GM18498 (cell line): Measurements from ENCODE around the gene DYRK3.
"Not testable (repeated sequence)": the region's sequence is repeated elsewhere in the genome, so short reads cannot be mapped to it uniquely, and the experiment has no call there.

Experiments used
- ATAC-seq: cut with Tn5 transposase; IDR thresholded peaks from one replicate; pipeline ENCODE4 v1.9.1; 2021; ENCODE audit warnings: mild to moderate bottlenecking, moderate library complexity; ENCODE audit not compliant: unreplicated experiment

Gene DYRK3

DNA sequence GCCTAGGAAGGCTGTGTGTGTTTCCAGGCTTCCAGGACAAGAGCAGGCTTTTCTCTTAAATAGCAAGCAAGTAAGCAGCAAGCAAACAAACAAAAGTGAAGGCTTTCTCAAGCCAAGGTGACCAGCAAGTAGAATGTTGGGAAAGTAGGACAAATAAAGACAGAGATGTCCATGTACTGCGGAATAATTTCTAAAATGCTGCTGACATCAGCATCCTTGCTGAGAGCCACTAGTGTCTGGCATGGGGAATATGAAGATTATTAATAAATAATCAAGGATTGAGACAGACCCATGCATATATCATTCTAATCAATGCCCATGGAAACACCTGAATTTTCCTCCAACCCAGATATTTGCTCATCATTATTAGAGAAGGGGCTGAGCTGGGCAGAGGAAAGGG is 6.4 kb upstream of the DYRK3 start:
- no peak for ATAC-seq

- ATAC-seq = no peak
These were observed 4.2 kb upstream of the DYRK3 start for GRCh38 chr1:206631085-206631509.

GRCh38 chr1:206633708-206634121 is 1.6 kb upstream of the DYRK3 start:
- no peak for ATAC-seq

DNA sequence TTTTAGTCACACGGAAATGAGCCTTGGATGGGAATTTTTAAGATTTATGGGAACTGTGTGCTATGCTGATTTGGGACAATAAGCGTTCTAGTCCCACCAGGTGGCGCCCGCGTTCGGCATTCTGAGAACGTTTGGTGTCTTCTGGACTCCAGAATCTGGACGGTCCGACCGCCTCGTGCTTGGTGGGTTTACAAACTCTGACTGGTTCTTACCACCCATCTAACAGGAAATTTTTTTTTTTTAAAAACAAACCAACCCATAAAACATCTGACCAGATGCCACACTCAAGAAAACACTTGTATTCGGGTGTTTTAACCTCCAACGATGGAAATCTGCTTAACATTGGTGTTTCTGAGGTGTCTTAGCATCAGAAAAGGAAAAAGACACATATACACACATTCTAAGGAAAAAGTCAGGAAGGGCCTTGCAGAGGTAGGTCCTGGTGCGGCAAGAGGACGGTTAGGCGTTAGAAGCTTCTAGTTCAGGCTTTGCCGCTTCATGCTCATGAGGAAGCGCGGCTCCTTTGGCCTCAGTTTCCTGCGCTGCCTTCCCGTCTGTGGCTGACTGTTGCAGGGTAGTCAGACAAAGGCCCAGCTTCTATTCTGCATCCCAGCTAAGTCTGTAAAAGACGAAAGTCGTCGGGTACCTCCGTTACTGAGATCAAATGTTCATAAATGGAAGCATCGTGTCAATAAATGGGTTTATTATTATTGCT is 814 bp upstream of the DYRK3 start:
- no peak for ATAC-seq

DNA sequence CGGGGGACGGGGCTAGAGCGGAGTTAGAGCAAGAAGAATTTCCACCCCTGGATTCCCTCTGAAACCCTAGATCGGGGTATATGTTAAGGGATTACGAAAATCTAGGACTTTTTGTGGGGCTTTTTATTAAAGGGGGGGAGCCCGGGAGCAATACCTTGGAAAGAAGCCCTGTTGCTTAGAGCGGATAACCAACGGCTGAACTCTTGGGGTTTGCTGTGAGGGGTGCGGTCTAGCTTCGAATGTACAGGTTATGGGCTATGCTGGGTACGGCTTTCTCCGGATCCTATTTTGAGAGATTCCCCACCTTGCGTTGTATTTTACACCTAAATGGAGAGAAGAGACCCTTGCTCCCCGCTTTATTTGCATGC is 626 bp downstream of the DYRK3 start:
- ATAC-seq = no peak

GRCh38 chr1:206636671-206637070 is 1.3 kb downstream of the DYRK3 start:
- ATAC-seq = no peak

- no peak for ATAC-seq
These were observed 2.3 kb downstream of the DYRK3 start for GRCh38 chr1:206637605-206638004.

GRCh38 chr1:206642074-206642473 is 6.7 kb downstream of the DYRK3 start:
- not testable (repeated sequence) for ATAC-seq

DNA sequence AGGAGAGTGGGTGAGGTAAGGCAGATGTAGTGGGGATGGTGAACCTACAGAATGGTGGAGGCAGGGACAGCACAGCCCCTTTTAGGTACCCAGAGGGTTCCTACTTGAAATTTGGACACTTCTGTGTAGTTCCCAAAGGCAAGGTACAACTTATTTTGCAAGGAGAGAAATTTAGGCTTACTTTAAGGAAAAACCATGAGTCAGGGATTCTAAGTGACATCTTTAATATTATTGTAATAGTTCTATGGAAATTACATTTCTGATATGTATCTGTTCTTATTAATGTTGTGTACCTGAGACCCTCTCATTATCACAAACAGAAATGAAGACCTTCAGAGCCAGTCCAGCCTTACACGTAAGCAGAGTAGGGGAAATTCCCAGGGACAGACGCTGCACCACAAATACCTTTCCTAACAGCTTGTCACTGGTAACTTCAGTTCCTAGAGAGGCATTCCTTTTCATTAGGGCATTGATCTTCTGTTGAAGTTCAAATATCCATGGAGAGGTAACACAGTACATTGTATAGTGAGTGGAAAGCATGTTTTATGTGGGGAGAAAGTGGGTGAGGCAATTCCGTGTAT is 7.9 kb downstream of the DYRK3 start:
- no peak for ATAC-seq

- no peak for ATAC-seq
These were observed 11.2 kb downstream of the DYRK3 start for GRCh38 chr1:206646504-206646903.

DNA sequence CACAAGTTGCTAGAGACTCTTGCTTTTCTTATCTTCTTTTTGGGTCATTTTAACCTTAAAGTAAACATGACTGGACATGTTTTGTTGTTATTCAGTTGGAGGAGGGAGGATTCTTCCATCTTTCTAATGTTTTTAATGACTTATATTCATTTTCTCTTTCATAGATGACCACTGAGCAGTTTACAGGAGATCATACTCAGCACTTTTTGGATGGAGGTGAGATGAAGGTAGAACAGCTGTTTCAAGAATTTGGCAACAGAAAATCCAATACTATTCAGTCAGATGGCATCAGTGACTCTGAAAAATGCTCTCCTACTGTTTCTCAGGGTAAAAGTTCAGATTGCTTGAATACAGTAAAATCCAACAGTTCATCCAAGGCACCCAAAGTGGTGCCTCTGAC is 11.9 kb downstream of the DYRK3 start:
- no peak for ATAC-seq

- no peak for ATAC-seq
These were observed 14.1 kb downstream of the DYRK3 start for GRCh38 chr1:206649261-206649921.

GRCh38 chr1:206651014-206651413 is 15.7 kb downstream of the DYRK3 start:
- no peak for ATAC-seq

GRCh38 chr1:206651958-206652890 is 16.9 kb downstream of the DYRK3 start:
- ATAC-seq = no peak

DNA sequence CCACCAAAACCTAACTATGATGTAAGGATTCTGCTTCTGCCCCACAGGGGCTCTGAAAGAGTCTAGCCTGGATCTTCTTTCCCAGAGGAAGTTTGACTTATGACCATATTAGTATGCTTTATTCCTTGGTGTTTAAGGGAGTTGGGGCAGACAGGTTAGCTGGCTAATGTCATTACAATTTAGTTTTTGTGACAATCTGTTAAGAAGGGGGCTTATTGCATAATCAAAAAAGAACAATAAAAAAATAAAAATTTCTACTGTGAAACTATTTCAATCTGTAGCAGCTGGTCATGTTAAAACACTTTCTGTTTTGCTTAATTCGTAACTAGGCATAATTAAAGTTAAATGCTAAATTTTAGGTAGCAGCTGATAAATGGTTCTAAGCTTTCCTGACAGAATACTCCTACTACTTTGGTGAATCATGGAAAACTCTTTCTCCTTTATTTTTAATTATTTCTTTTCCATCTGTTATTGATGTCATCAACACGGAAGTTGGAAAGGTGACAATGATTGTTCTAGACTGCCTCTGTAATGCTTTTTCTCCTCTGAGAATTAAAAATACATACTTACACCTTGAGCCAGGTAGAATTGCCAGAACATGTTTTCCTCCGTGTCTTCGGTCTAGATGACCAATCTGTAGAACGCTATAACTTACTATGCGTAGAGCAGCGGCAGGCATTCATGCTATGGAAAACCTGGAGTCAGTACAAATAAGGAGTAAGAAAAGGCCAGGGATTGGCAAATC is 18.6 kb downstream of the DYRK3 start:
- ATAC-seq = no peak

DNA sequence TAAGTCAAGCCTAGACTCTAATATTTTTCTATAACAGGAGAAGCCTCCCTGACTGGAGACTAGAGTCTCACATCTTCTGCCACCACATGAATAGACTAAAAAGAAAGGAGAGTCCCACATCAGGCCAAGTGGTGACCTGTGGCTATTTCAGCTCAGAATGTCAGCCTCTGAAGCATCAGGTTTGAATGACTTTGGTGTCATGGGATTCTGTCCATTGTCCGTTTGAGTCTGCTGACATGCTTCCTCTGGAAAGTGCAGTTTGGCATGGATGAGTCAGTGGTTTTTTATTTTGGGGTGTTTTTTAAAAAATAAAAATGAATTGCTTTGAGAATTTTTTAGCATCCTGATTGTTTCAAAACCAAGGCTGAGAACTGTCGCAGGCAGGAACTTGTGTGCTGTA is 19.5 kb downstream of the DYRK3 start:
- ATAC-seq = no peak

GRCh38 chr1:206655471-206655882 is 20.1 kb downstream of the DYRK3 start:
- ATAC-seq = no peak

- ATAC-seq = no peak
These were observed 21.6 kb downstream of the DYRK3 start for GRCh38 chr1:206656936-206657335.

DNA sequence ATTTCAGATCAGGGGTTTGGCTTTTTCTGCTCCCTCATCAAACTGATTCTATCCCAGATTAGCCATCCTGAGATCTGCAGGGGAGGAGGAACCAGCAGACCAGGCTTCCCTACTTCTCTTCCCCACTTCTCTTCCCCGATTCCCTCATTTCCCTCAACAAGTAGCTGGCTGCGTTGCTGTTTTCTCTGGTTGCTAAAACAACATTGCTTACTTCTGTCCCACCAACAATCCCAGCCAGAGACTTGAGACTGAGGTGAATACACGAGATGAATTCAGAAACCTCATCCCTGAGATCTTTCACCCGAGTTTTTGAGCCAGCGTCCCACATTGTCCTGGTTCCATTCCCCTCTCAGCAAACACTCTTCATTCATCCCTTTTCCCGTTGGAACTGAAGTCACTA is 22.4 kb downstream of the DYRK3 start:
- ATAC-seq = no peak

DNA sequence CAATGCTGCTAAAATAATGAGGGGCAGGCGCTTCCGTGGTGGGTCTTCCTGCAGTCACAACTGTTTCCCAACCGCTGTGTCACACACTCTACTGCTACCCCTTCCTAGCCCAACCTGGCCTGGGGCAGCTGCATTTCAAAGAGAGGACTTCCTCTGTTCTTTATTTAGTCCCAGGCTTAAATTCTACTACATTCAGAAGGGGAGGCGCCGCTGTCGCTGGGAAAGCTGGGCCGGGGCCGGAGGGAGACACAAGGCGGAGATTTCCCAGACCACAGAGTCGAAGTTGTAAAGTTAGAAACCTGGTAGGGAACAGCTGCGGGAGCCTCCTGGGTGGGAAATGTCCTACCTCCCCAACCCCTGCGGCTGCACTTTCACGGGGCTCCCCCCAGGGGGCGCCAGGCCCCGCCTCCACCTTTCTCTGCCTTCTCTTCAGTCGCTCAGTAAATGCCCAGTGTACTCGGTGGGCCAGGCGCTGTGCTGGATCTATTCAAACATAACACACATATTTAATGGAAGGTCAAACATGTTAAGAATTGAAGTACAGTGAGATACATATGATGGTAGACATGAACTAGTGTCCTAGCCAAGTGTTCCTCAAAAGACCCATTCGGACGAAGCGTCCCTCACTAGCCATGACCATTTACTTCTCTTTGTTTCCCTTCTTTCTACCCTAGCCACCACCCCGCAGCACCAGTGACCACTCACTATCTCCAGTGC is 23.1 kb downstream of the DYRK3 start:
- no peak for ATAC-seq
